HUDEP-2 (cell line): ENCODE results near the gene FRAT2.

ENCODE experiments used
- DNase-seq, 76 experiments: peaks; one replicate each; lab custom pipeline; 2025; ENCODE audit not compliant: unreplicated experiment in 76 of 76; lab: John Stamatoyannopoulos, UW

The FRAT2 gene

GRCh38 chr10:97334370-97335175 is at the start of gene FRAT2:
FRAT2 (minus strand) TSS chr10:97334729; CDS start chr10:97334572, 157 bp downstream.
- DNase-seq, result peak in 75 of 76 experiments; percentile 48 to 97 (median 87)

- no peak for DNase-seq
Observed at GRCh38 chr10:97384156-97384555, 49.6 kb upstream of the FRAT2 start.

- no peak for DNase-seq
Observed at GRCh38 chr10:97383159-97383558, 48.6 kb upstream of the FRAT2 start.

GRCh38 chr10:97381626-97382025 is 47.1 kb upstream of the FRAT2 start:
- no peak for DNase-seq

GRCh38 chr10:97380516-97380915 is 46.0 kb upstream of the FRAT2 start:
- DNase-seq, result no peak

GRCh38 chr10:97378933-97379921 is 44.7 kb upstream of the FRAT2 start:
- DNase-seq, result no peak

- no peak for DNase-seq
Observed at GRCh38 chr10:97376413-97376812, 41.9 kb upstream of the FRAT2 start.

- no peak for DNase-seq
Observed at GRCh38 chr10:97373456-97373855, 38.9 kb upstream of the FRAT2 start.

GRCh38 chr10:97372233-97372875 is 37.8 kb upstream of the FRAT2 start:
- DNase-seq, result no peak

GRCh38 chr10:97371696-97372095 is 37.2 kb upstream of the FRAT2 start:
- no peak for DNase-seq

GRCh38 chr10:97367126-97367649 is 32.7 kb upstream of the FRAT2 start:
- DNase-seq, result no peak

- no peak for DNase-seq
Observed at GRCh38 chr10:97366572-97366971, 32.0 kb upstream of the FRAT2 start.

- no peak for DNase-seq
Observed at GRCh38 chr10:97365761-97366351, 31.3 kb upstream of the FRAT2 start.

- DNase-seq, result no peak
Observed at GRCh38 chr10:97363071-97363470, 28.5 kb upstream of the FRAT2 start.

GRCh38 chr10:97362310-97363033 is 27.9 kb upstream of the FRAT2 start:
- no peak for DNase-seq

- DNase-seq, result no peak
Observed at GRCh38 chr10:97361537-97361901, 27.0 kb upstream of the FRAT2 start.

- no peak for DNase-seq
Observed at GRCh38 chr10:97360705-97361536, 26.4 kb upstream of the FRAT2 start.

- no peak for DNase-seq
Observed at GRCh38 chr10:97358781-97359180, 24.3 kb upstream of the FRAT2 start.

GRCh38 chr10:97358349-97358748 is 23.8 kb upstream of the FRAT2 start:
- DNase-seq, result no peak
